Muscle of leg (tissue), 11 donors: ENCODE data around the gene KLHL34. TPM values are rescaled to one million over a fixed set of nuclear protein-coding genes. Genes with fewer than 3 reads are reported as not detected.
A peak's percentile ranks its signal among the peaks of the same experiment; 100 is the strongest.

ENCODE experiments used
- DNase-seq: peaks from one replicate; pipeline ENCODE4 v3.0.0; 2013
- H3K27ac ChIP-seq: one replicate; pipeline ENCODE4 v1.5.1; 2013; ENCODE audit warnings: mild to moderate bottlenecking, low read length, control low read depth
- H3K27me3 ChIP-seq: one replicate; pipeline ENCODE4 v1.6.1; 2013; ENCODE audit warnings: low read length; ENCODE audit not compliant: control insufficient read depth, insufficient read depth
- H3K36me3 ChIP-seq: one replicate; pipeline ENCODE4 v1.6.1; 2013; ENCODE audit warnings: low read length; ENCODE audit not compliant: control insufficient read depth, insufficient read depth
- H3K4me1 ChIP-seq: one replicate; pipeline ENCODE4 v1.6.1; 2013; ENCODE audit warnings: low read length; ENCODE audit not compliant: control insufficient read depth, insufficient read depth
- H3K4me3 ChIP-seq: one replicate; pipeline ENCODE4 v1.5.1; 2013; ENCODE audit warnings: low read length, control low read depth
- H3K9me3 ChIP-seq: replicated peaks from 2 replicates; pipeline ENCODE4 v1.6.1; 2013; ENCODE audit warnings: low read depth, low read length; ENCODE audit not compliant: control insufficient read depth
- WGBS: methylation state at CpG from one replicate; pipeline ENCODE4 v1.1.5; 2013; ENCODE audit warnings: missing lambda C conversion rate; ENCODE audit not compliant: insufficient coverage; 5-methylcytosine and 5-hydroxymethylcytosine counted together
- polyA plus RNA-seq, 8 donors: library from polyadenylated mRNA; unstranded; fragments of 120-200 nt; gene quantifications; one replicate each; pipeline versions ENCODE4 v1.2.1 to v1.2.3, GENCODE V29; 2013; ENCODE audit warnings: inconsistent platforms in 1 of 8, low replicate concordance in 1 of 8; ENCODE audit not compliant: insufficient read length in 8 of 8, insufficient read depth in 1 of 8
- total RNA-seq: library from RNA; stranded (reverse); fragments of 120-200 nt; gene quantifications from one replicate; pipeline ENCODE4 v1.2.4, GENCODE V29; 2013

KLHL34 gene
- total and polyA plus RNA-seq, 9 donors: 0.05 to 0.15 (median 0.11) TPM

DNA sequence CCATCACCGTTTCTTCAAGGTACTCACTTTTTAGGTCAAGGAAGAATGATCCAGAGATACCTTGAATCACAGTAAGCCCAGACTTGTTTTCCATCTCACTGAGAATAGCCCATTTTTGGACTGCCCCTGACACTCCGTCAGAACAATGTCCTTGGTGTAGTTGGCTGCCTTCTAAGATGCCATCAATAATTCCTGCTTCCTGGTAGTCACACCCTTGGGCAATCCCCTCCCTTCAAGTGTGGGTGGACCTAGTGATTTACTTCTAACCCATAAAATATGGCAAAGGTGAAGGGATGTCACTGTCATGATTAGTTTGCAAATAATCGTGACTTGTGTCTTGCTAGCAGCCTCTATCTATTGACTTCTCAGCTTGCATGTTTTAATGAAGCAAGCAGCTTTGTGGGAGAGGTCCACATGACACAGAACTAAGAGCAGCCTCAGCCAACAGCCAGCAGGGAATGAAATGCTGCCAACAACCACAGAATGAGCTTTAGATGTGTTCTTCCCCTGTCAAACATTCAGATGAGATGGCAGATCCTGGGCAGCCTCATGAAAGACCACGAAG is 20.0 kb upstream of the KLHL34 start:
- H3K4me3 ChIP-seq: no peak overlapping the region
- whole genome bisulfite sequencing: no CpG with 5 or more reads among the region's 4 CpGs
- no peaks in the 10 kb centered on the region for H3K9me3 ChIP-seq
- H3K4me1 ChIP-seq: no peaks in the 10 kb centered on the region
- peaks cover 13% of the 10 kb centered on the region for H3K27me3 ChIP-seq
- DNase-seq: no peak
- H3K27ac ChIP-seq: no peak overlapping the region
- H3K36me3 ChIP-seq: no peaks in the 10 kb centered on the region

DNA sequence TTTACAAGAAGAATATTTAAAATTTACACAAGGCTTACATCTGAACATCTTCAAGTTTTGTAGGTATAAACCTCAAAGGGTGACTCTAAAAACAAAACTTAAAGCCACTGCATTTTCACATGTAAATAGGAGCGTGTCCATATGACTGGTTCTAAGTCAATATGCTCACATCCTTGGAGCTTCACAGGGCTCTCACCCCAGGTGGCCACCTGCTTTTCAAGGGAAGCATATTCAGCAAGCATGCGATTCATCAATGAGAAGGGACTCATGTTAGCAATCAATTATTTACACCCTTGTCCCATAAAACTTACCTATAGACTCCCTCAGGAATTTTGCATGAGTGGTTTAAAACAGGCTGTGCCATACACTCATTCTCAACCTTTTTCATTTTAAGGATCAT is 17.8 kb upstream of the KLHL34 start:
- H3K4me1 ChIP-seq: no peaks in the 10 kb centered on the region
- H3K36me3 ChIP-seq: no peaks in the 10 kb centered on the region
- no peak overlapping the region for H3K4me3 ChIP-seq
- H3K27me3 ChIP-seq: peaks cover 13% of the 10 kb centered on the region
- no peak overlapping the region for H3K27ac ChIP-seq
- WGBS: 23% methylated on average over 2 of the region's 2 CpGs
- H3K9me3 ChIP-seq: no peaks in the 10 kb centered on the region
- no peak for DNase-seq

DNA sequence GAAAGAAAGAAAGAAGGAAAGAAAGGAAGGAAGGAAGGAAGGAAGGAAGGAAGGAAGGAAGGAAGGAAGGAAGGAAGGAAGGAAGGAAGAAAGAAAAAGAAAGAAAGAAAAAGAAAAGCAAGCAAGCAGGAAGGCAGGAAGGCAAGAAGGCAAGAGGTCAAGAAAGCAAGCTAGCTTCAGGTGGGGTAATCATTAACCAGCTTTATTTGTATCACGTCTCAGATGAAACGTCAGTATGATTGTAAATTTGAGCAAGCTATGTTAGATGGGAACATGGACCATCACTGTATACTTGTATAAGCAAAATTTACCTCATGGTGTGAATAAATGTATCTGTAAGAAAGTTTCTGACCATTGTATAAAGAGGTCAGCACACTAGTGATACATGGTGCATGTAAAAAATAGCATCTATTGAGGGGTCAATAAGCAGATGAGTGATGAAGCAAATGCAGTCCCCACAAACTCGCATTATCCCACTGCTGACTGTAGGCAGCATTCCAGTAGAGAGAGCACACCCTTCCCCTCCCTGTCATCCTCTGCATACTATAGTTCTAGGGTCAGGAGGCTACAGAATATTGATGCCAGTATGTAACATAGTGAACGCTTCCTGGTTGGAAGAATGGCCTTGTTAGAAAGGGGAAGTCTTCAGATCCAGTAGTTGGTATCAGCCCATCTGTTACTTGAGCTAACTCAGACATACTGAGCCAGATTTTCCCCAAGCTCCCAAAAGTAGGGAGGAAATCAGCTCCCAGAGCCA is 16.5 kb upstream of the KLHL34 start:
- Histone ChIP-seq H3K9me3 (no peaks in the 10 kb centered on the region), H3K27ac (no peak overlapping the region), H3K4me3 (no peak overlapping the region), H3K4me1 (no peaks in the 10 kb centered on the region), H3K36me3 (no peaks in the 10 kb centered on the region), H3K27me3 (peaks cover 8% of the 10 kb centered on the region)
- WGBS: no CpG with 5 or more reads among the region's 4 CpGs
- DNase-seq: no peak

DNA sequence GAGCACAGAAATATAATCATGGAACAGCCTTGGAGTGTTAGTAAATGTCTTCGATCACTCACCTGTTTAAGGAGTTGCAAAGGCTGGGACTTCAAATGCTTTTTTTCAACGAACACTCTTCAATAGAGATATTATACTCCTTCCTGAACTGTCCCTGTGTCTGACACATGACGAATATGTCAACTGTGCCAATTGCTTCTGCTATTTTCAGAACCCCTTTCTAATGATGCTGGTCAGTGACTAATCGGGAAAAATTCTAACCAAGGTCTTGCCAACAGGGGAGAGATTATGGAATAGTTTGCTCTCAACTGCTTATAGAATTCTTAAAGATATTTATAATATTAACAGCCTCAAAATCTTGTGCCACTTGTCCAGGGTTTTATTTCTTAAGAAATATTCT is 8.5 kb upstream of the KLHL34 start:
- Histone ChIP-seq H3K27ac (no peak overlapping the region), H3K4me1 (no peaks in the 10 kb centered on the region)
- 50% methylated on average over 2 of the region's 4 CpGs for WGBS

DNA sequence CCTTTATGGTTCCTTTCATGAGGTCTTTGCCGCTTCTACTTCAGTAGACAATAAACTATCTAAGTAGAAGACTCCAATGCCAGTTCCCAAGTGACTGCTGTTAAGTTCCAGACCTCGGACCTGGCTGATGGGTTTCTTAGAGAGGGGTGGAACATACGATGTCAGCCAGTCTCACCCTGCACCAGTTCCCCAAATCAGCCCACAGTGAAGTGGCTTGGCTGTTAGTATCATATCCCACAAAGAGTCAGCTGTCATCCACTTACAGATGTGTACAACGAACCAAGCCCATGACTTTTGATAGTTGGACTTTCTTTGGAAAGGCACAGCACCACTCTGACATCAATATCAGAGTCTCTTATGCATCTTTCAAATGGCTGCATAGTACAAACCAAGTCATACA is 8.1 kb upstream of the KLHL34 start:
- Histone ChIP-seq H3K4me1 (no peaks in the 10 kb centered on the region), H3K36me3 (no peaks in the 10 kb centered on the region), H3K27ac (no peak overlapping the region), H3K27me3 (peaks cover 9% of the 10 kb centered on the region), H3K4me3 (no peak overlapping the region), H3K9me3 (no peaks in the 10 kb centered on the region)
- no peak for DNase-seq
- WGBS: no CpG with 5 or more reads among the region's 4 CpGs

More for the DNA sequence above, 8.5 kb upstream of the KLHL34 start:
- H3K9me3 ChIP-seq: no peaks in the 10 kb centered on the region
- H3K36me3 ChIP-seq: no peaks in the 10 kb centered on the region
- peak; percentile 12 for DNase-seq
- no peak overlapping the region for H3K4me3 ChIP-seq
- H3K27me3 ChIP-seq: peaks cover 8% of the 10 kb centered on the region

DNA sequence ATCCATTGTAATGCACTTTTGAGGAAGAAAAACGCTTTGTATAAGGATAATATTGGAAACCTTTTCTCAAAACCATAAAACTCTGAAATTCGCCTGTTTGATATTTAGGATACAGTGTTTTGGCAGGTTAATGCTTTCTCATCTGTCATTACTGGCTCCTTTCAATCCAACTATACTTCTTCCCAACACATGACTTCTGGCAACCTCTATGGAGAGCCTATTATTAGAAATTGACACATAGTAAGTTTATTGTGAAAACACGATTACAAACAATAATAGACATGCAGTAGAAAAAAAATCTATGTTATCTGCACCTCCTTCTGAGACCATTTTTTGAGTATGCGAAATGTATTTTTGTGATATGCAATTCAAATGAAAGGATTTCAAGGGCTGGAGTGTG is 4.6 kb upstream of the KLHL34 start:
- Histone ChIP-seq H3K4me1 (no peaks in the 10 kb centered on the region), H3K27ac (no peak overlapping the region), H3K9me3 (no peaks in the 10 kb centered on the region), H3K36me3 (no peaks in the 10 kb centered on the region), H3K27me3 (peaks cover 29% of the 10 kb centered on the region), H3K4me3 (no peak overlapping the region)
- no peak for DNase-seq
- no CpG with 5 or more reads among the region's 4 CpGs for WGBS

DNA sequence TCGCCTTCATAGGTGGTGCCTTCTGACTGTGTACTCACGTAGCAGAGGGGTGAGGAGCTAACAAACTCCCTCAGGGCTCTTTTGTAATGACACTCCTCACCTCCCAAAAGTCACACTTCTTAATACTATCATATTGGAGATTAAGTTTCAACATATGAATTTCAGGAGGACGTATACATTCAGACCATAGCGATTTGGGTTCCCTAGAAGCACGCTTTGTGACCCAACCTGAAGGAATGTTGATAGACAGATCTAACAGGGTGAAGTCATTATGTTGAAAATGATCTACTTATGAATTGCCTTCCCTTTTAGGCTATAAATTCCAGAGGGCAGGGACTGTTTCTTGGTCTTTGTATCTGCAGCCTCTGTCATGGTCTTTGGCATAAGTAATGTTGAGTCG is 3.2 kb upstream of the KLHL34 start:
- 53% methylated on average over 3 of the region's 6 CpGs for WGBS
- Histone ChIP-seq H3K27ac (no peak overlapping the region), H3K9me3 (peaks cover 3% of the 10 kb centered on the region), H3K4me3 (no peak overlapping the region), H3K36me3 (no peaks in the 10 kb centered on the region), H3K4me1 (no peaks in the 10 kb centered on the region), H3K27me3 (peaks cover 43% of the 10 kb centered on the region)
- no peak for DNase-seq

DNA sequence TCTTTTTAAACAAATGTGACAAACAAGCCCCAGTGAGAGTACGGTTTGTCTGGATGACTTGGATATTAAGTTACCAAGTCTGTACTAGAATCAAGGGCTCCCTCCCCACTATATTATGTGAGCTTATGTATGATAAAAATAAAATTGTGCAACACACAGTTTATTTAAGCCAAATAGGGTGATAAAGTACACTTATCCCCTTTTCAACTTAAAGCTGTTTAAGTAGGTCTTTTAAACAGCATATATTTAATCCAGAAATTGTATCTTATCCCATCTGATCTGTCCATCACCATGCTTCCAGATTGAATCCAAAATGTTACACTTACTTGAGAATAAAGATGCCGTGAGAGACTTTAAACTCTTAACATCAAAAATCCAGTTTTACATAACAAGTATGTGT is 2.0 kb upstream of the KLHL34 start:
- Histone ChIP-seq H3K4me1 (no peaks in the 10 kb centered on the region), H3K27me3 (peaks cover 51% of the 10 kb centered on the region), H3K4me3 (no peak overlapping the region), H3K9me3 (peaks cover 3% of the 10 kb centered on the region), H3K27ac (no peak overlapping the region), H3K36me3 (no peaks in the 10 kb centered on the region)
- DNase-seq: no peak
- WGBS: no CpG with 5 or more reads among the region's 2 CpGs

DNA sequence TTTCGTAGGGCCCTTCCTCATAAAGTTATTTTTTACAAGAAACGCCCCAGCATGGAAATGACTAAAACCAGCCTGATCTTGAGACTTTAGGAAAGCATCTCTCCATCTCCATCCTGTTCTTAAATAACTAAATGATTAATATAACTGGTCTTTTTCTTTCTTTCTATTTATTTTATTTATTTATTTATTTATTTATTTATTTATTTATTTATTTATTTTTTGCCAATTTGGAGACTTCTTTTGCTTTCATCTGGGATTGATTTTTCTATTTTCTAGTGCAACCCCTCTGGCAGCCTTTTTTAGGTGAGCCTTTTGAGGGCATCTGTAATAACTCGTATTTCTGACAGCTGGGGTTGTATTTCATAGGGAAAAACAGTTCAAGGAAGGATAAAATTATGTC is 1.2 kb upstream of the KLHL34 start:
- Histone ChIP-seq H3K4me3 (no peak overlapping the region), H3K9me3 (peaks cover 3% of the 10 kb centered on the region), H3K27ac (no peak overlapping the region), H3K4me1 (no peaks in the 10 kb centered on the region), H3K27me3 (peaks cover 49% of the 10 kb centered on the region), H3K36me3 (no peaks in the 10 kb centered on the region)
- DNase-seq: no peak
- 57% methylated on average over 1 of the region's 3 CpGs for WGBS

DNA sequence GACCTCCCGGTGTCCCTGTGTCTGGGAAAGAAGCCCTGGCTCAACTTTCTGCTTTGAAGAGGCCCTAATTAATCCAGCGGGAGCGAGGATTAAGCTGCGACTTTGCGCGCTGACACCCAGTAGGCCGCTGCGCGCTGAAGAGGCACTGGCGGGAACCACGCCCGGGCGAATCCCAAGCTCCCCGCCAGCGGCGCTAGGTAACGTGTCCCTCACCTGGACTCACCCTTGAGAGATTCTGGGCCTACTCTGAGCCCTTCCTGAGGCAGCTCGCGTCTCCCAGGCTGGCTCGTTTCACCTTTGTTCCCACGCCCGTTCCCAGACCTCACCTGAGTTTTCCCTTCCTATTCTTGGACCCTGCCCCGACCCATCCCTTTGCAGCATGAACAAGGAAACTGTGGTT is 616 bp upstream of the KLHL34 start:
- Histone ChIP-seq H3K9me3 (peaks cover 3% of the 10 kb centered on the region), H3K4me3 (peak overlapping the region; percentile 24), H3K27me3 (peaks cover 48% of the 10 kb centered on the region), H3K4me1 (no peaks in the 10 kb centered on the region), H3K27ac (no peak overlapping the region), H3K36me3 (no peaks in the 10 kb centered on the region)
- no peak for DNase-seq
- 34% methylated on average over 23 of the region's 23 CpGs for WGBS
